HEK293 (cell line): ENCODE measurements around the gene TMEM45B.

Experiments
- CTCF ChIA-PET: fragments of 350-600 bp; formaldehyde crosslinking; extraction: SDS; loops from one replicate; lab custom pipeline; 2021; ENCODE audit warnings: antibody characterized with exemption; lab: Yijun Ruan, JAX
- POLR2A ChIA-PET: fragments of 300-600 bp; formaldehyde crosslinking; extraction: SDS; loops from one replicate; lab custom pipeline; 2020; ENCODE audit warnings: antibody characterized with exemption, inconsistent platforms; lab: Yijun Ruan, JAX
- H3K27ac ChIP-seq: fragments of 200-500 bp; sonication (Bioruptor generic); 2 replicates; pipeline ENCODE4 v1.5.1; 2014; ENCODE audit warnings: low read depth, low read length, control low read depth, inconsistent platforms; ENCODE audit errors: extremely low read depth
- H3K36me3 ChIP-seq, 2 experiments: fragments of 200-500 bp in 1 of 2; sonication (Bioruptor generic) in 1 of 2; 1 replicate in 1 of 2; 2 replicates in 1 of 2; pipeline ENCODE4 v1.5.1; 2014 to 2017; ENCODE audit warnings: inconsistent platforms in 2 of 2, low read length in 2 of 2; ENCODE audit not compliant: control insufficient read depth in 2 of 2, insufficient read depth in 1 of 2
- H3K4me1 ChIP-seq: fragments of 200-500 bp; sonication (Bioruptor generic); 2 replicates; pipeline ENCODE4 v1.5.1; 2014; ENCODE audit warnings: mild to moderate bottlenecking, low read length, inconsistent platforms; ENCODE audit not compliant: control insufficient read depth, insufficient read depth
- H3K4me3 ChIP-seq: 2 replicates; pipeline ENCODE4 v1.5.1; 2011; ENCODE audit warnings: low read depth, mild to moderate bottlenecking, control low read depth, low read length, moderate library complexity
- H3K9me3 ChIP-seq: fragments of 200-500 bp; sonication (Bioruptor generic); 2 replicates; pipeline ENCODE4 v1.5.1; 2014; ENCODE audit warnings: low read depth, low read length, inconsistent platforms; ENCODE audit not compliant: control insufficient read depth, insufficient read depth
- EGR2 ChIP-seq: fragments of 450-650 bp; formaldehyde crosslinking; IDR thresholded peaks from 2 replicates; pipeline ENCODE4 v1.5.1; 2016; ENCODE audit warnings: low read depth, missing biosample characterization, missing genetic modification characterization
- HIC1 ChIP-seq: fragments of 450-650 bp; formaldehyde crosslinking; IDR thresholded peaks from 2 replicates; pipeline ENCODE4 v1.5.1; 2016; ENCODE audit warnings: missing biosample characterization, missing genetic modification characterization
- KLF16 ChIP-seq: fragments of 450-650 bp; formaldehyde crosslinking; IDR thresholded peaks from 2 replicates; pipeline ENCODE4 v1.5.1; 2017; ENCODE audit warnings: missing biosample characterization, missing genetic modification characterization
- PATZ1 ChIP-seq: fragments of 450-650 bp; formaldehyde crosslinking; IDR thresholded peaks from 2 replicates; pipeline ENCODE4 v1.5.1; 2016; ENCODE audit warnings: missing biosample characterization, missing genetic modification characterization
- TRIM28 ChIP-seq: IDR thresholded peaks from 2 replicates; pipeline ENCODE4 v1.6.1; 2011; ENCODE audit warnings: low read length, control low read depth, borderline replicate concordance
- TSHZ1 ChIP-seq: fragments of 450-650 bp; formaldehyde crosslinking; IDR thresholded peaks from 2 replicates; pipeline ENCODE4 v1.5.1; 2016; ENCODE audit warnings: missing biosample characterization, missing genetic modification characterization, borderline replicate concordance
- ZBTB10 ChIP-seq: fragments of 450-650 bp; formaldehyde crosslinking; IDR thresholded peaks from 2 replicates; pipeline ENCODE4 v1.5.1; 2016; ENCODE audit warnings: missing biosample characterization, missing genetic modification characterization
- ZBTB7A ChIP-seq: fragments of 450-650 bp; formaldehyde crosslinking; IDR thresholded peaks from 2 replicates; pipeline ENCODE4 v1.5.1; 2016; ENCODE audit warnings: low read depth, missing biosample characterization, missing genetic modification characterization
- ZEB2 ChIP-seq: fragments of 450-650 bp; formaldehyde crosslinking; IDR thresholded peaks from 2 replicates; pipeline ENCODE4 v1.5.1; 2016; ENCODE audit warnings: missing biosample characterization, missing genetic modification characterization
- ZNF146 ChIP-seq: fragments of 450-650 bp; formaldehyde crosslinking; IDR thresholded peaks from 2 replicates; pipeline ENCODE4 v1.5.1; 2016; ENCODE audit warnings: missing biosample characterization, missing genetic modification characterization
- ZNF214 ChIP-seq: fragments of 450-650 bp; formaldehyde crosslinking; IDR thresholded peaks from 2 replicates; pipeline ENCODE4 v1.5.1; 2017; ENCODE audit warnings: missing biosample characterization, mild to moderate bottlenecking, missing genetic modification characterization, borderline replicate concordance
- ZNF239 ChIP-seq: fragments of 450-650 bp; formaldehyde crosslinking; IDR thresholded peaks from 2 replicates; pipeline ENCODE4 v1.5.1; 2016; ENCODE audit warnings: missing biosample characterization, missing genetic modification characterization
- ZNF335 ChIP-seq: fragments of 450-650 bp; formaldehyde crosslinking; conservative IDR thresholded peaks from 2 replicates; pipeline ENCODE4 v1.5.1; 2016; ENCODE audit warnings: missing biosample characterization, missing genetic modification characterization
- ZNF501 ChIP-seq: fragments of 450-650 bp; formaldehyde crosslinking; IDR thresholded peaks from 2 replicates; pipeline ENCODE4 v1.5.1; 2016; ENCODE audit warnings: missing biosample characterization, missing genetic modification characterization
- ZNF513 ChIP-seq: fragments of 450-650 bp; IDR thresholded peaks from 2 replicates; pipeline ENCODE4 v1.5.1; 2018; ENCODE audit warnings: missing biosample characterization, missing genetic modification characterization
- ZNF571 ChIP-seq: fragments of 450-650 bp; formaldehyde crosslinking; IDR thresholded peaks from 2 replicates; pipeline ENCODE4 v1.5.0; 2017; ENCODE audit warnings: missing biosample characterization, missing genetic modification characterization
- ZNF701 ChIP-seq: fragments of 450-650 bp; formaldehyde crosslinking; IDR thresholded peaks from 2 replicates; pipeline ENCODE4 v1.5.1; 2016; ENCODE audit warnings: missing biosample characterization, missing genetic modification characterization
- ZNF747 ChIP-seq: fragments of 450-650 bp; formaldehyde crosslinking; IDR thresholded peaks from 2 replicates; pipeline ENCODE4 v1.5.1; 2016; ENCODE audit warnings: missing biosample characterization, missing genetic modification characterization
- ZNF843 ChIP-seq: fragments of 450-650 bp; formaldehyde crosslinking; IDR thresholded peaks from 2 replicates; pipeline ENCODE4 v1.5.1; 2016; ENCODE audit warnings: missing biosample characterization, missing genetic modification characterization

TMEM45B gene

GRCh38 chr11:129894278-129895125 is 78.9 kb downstream of the TMEM45B start:
- ChIA-PET CTCF (interaction anchor here (0.6 to 0.8 kb wide), 4 partner anchors 60 to 237 kb away, joined by 4 read pairs; no protein-coding TSS in a partner anchor), POLR2A (interaction anchor here (2.4 kb wide), 1 partner anchor 33 kb away, joined by 9 read pairs; no protein-coding TSS in a partner anchor)
- Histone ChIP-seq H3K4me3 (peak overlapping the region; percentile 96), H3K27ac (peak overlapping the region; percentile 48; the same call in 1 of the 2 replicates), H3K4me1 (no peaks in the 10 kb centered on the region), H3K36me3 (peaks cover 18 to 47% of the 10 kb centered on the region in 2 experiments), H3K9me3 (no peaks in the 10 kb centered on the region)
- TF ChIP-seq ZNF501 (tag by site-specific recombination) = no peak
- peak; percentile 45; the same call in 1 of the 2 replicates for TF ChIP-seq ZNF513 (tag by site-specific recombination)
- no peak for TF ChIP-seq ZNF701 (tag by site-specific recombination)
- TF ChIP-seq ZNF335 = peak; percentile 43; the same call in 1 of the 2 replicates
- TF ChIP-seq TRIM28 = no peak
- TF ChIP-seq EGR2 (tag by site-specific recombination) = no peak
- no peak for TF ChIP-seq ZNF571 (tag by site-specific recombination)
- no peak for TF ChIP-seq ZBTB7A (tag by site-specific recombination)
- no peak for TF ChIP-seq ZNF146 (tag by site-specific recombination)
- no peak for TF ChIP-seq ZNF239

- H3K36me3 ChIP-seq = peaks cover 14 to 40% of the 10 kb centered on the region in 2 experiments
- ChIA-PET CTCF (interaction anchor here (0.6 to 0.7 kb wide), 3 partner anchors 12 to 236 kb away, joined by 3 to 4 read pairs (median 4); no protein-coding TSS in a partner anchor), POLR2A (interaction anchor here (0.8 to 2.4 kb wide), 2 partner anchors 17 to 34 kb away, joined by 3 to 9 read pairs; no protein-coding TSS in a partner anchor)
- H3K9me3 ChIP-seq = no peaks in the 10 kb centered on the region
- peak within 1 kb of the TSS; percentile 96 for H3K4me3 ChIP-seq
- H3K27ac ChIP-seq = peak within 1 kb of the TSS; percentile 51; the same call in 1 of the 2 replicates
- no peaks in the 10 kb centered on the region for H3K4me1 ChIP-seq
- no peak for TF ChIP-seq ZNF747 (tag by site-specific recombination)
- TF ChIP-seq KLF16 (tag by site-specific recombination) = peak; percentile 35; the same call in 1 of the 2 replicates
- no peak for TF ChIP-seq ZBTB10 (tag by site-specific recombination)
- no peak for TF ChIP-seq ZNF214
- no peak for TF ChIP-seq ZNF843 (tag by site-specific recombination)
- no peak for TF ChIP-seq ZEB2 (tag by site-specific recombination)
- no peak for TF ChIP-seq TSHZ1 (tag by site-specific recombination)
- 0 out of 2 replicates have a peak, but pooled peaks have one; percentile 27 for TF ChIP-seq HIC1 (tag by site-specific recombination)
- TF ChIP-seq PATZ1 (tag by site-specific recombination) = peak; percentile 79
Observed at GRCh38 chr11:129895126-129896041, 79.7 kb downstream of the TMEM45B start, which contains the start of gene NFRKB. TSS of gene NFRKB (minus strand) at chr11:129895578. CDS start at chr11:129892849, 2,729 bp downstream.
